Measurements from ENCODE around the gene DUSP1. TPM values are rescaled to one million over a fixed set of nuclear protein-coding genes. Genes with fewer than 3 reads are reported as not detected.
A peak's percentile ranks its signal among the peaks of the same experiment; 100 is the strongest.

DUSP1 gene
- total and polyA plus RNA-seq, 4 donors, result 138 to 1,153 (median 344) TPM

DNA sequence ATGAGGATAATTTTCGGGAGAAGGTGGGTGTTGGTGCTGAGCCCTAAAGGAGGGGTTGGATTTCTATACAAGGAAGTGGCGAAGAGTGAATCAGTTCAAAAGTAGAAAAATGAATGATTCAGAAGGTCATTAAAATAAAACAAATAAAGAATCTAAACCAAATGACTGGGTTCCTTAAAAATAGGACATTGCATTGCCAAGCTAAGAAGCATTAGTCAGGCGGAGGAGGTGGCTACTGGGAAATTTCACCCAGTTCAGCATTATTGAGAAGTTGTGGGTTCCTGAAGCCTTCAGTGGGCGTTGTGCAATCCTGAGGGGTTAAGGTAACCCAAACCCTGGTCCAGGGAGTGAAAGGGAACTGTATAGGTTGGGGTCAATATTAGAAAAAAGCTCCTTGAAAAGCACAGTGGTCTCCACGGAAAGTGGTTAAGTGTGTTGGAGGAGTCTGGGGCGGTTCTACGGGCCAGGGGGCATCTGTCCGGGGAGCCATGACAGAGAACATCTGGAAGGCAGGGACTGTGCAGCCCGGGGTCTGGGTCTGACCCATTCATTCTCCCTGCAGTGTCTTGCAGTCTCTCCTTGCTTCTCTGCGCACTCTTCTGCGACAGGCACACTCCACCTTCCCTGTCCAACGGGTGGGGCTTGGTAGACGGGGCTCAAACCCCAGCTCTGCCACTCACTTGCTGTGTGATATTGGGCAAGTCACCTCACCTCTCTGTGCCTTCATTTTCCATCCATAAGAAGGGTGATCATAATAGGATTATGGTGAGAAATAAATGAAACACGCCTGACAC, 27.6 kb upstream of the DUSP1 start:
- H3K27ac ChIP-seq (ENCODE audit: low read depth in 1 of 2, low read length in 1 of 2), result peak overlapping the region in 1 of 2 donors; percentile 84
- H3K27me3 ChIP-seq (ENCODE audit: control insufficient read depth in 3 of 3, insufficient read depth in 3 of 3, low read length in 2 of 3), result no peaks in the 10 kb centered on the region
- no peak overlapping the region for H3K9ac ChIP-seq (ENCODE audit: insufficient read depth in 1 of 2, low read length in 2 of 2)
- 66 to 70% methylated on average over 14 of the region's 14 CpGs for WGBS, 2 donors
- DNase-seq (no peak), ATAC-seq (ENCODE audit: insufficient read depth, low FRiP score) (peak; percentile 30)
- H3K36me3 ChIP-seq (ENCODE audit: control insufficient read depth in 4 of 4, insufficient read depth in 4 of 4, low read length in 4 of 4), result no peaks in the 10 kb centered on the region
- TF ChIP-seq, protein P1, sequence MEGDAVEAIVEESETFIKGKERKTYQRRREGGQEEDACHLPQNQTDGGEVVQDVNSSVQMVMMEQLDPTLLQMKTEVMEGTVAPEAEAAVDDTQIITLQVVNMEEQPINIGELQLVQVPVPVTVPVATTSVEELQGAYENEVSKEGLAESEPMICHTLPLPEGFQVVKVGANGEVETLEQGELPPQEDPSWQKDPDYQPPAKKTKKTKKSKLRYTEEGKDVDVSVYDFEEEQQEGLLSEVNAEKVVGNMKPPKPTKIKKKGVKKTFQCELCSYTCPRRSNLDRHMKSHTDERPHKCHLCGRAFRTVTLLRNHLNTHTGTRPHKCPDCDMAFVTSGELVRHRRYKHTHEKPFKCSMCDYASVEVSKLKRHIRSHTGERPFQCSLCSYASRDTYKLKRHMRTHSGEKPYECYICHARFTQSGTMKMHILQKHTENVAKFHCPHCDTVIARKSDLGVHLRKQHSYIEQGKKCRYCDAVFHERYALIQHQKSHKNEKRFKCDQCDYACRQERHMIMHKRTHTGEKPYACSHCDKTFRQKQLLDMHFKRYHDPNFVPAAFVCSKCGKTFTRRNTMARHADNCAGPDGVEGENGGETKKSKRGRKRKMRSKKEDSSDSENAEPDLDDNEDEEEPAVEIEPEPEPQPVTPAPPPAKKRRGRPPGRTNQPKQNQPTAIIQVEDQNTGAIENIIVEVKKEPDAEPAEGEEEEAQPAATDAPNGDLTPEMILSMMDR (IDR thresholded peaks at IDR 0.05; ENCODE audit: control extremely low read depth, extremely low read depth), result no peak
- H3K4me3 ChIP-seq, result no peak overlapping the region
- no peaks in the 10 kb centered on the region for H3K9me3 ChIP-seq (ENCODE audit: control insufficient read depth in 4 of 4, insufficient read depth in 3 of 4, low read length in 3 of 4)
- peaks cover 0 to 31% (median 17%) of the 10 kb centered on the region in 5 donors for H3K4me1 ChIP-seq (ENCODE audit: control insufficient read depth in 5 of 5, insufficient read depth in 5 of 5, low read length in 5 of 5)

DNA sequence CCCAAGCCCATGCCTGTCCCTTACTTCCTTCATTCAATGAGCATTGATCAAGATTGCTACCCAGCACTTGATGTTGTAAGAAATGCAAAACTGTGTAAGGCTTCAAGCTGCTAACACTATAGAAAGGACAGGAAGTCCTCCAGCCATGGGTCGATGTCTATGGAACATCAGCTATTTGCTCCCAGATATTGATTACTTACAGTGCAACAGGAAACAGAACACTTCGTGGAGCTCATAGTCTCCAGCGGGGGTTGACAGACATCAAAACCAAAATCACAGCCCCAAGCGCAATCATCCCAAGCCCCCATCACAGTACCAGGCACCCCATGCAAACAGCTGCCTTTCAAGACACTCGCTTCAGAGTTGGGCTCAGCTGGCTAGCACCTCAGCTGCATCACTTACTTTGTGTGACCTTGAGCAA, 26.8 kb upstream of the DUSP1 start:
- Histone ChIP-seq H3K4me1 (ENCODE audit: control insufficient read depth in 5 of 5, insufficient read depth in 5 of 5, low read length in 5 of 5) (peaks cover 0 to 33% (median 17%) of the 10 kb centered on the region in 5 donors), H3K27ac (ENCODE audit: low read depth in 1 of 2, low read length in 1 of 2) (peak overlapping the region in 1 of 2 donors; percentile 82), H3K4me3 (no peak overlapping the region), H3K27me3 (ENCODE audit: control insufficient read depth in 3 of 3, insufficient read depth in 3 of 3, low read length in 2 of 3) (no peaks in the 10 kb centered on the region), H3K36me3 (ENCODE audit: control insufficient read depth in 4 of 4, insufficient read depth in 4 of 4, low read length in 4 of 4) (no peaks in the 10 kb centered on the region), H3K9me3 (ENCODE audit: control insufficient read depth in 4 of 4, insufficient read depth in 3 of 4, low read length in 3 of 4) (no peaks in the 10 kb centered on the region), H3K9ac (ENCODE audit: insufficient read depth in 1 of 2, low read length in 2 of 2) (no peak overlapping the region)
- ATAC-seq (ENCODE audit: insufficient read depth, low FRiP score), result no peak
- TF ChIP-seq, protein P1 (IDR thresholded peaks at IDR 0.05; ENCODE audit: control extremely low read depth, extremely low read depth), result no peak
- 68 to 71% methylated on average over 5 of the region's 5 CpGs for WGBS, 2 donors
- DNase-seq, result no peak

DNA sequence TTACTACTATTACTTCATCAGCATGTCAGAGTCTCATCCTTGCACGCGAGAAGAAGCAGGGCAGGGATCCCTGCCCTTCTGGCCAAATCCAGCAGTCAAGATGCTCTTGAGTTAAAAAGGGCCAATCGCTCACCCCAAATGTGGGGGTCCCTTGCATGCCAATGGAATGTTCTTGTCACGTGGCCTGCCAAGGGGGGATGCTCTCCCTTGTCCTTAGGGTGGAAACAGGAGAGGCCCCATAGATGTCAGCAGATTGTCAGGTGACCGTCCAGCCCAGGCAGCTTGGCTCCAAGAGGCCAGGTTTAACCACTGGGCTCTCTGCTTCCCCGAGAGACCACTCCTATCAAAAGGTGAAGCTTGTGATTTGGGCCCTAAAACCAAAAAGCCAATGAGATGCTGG, 25.3 kb upstream of the DUSP1 start:
- Histone ChIP-seq H3K27me3 (ENCODE audit: control insufficient read depth in 3 of 3, insufficient read depth in 3 of 3, low read length in 2 of 3) (no peaks in the 10 kb centered on the region), H3K9ac (ENCODE audit: insufficient read depth in 1 of 2, low read length in 2 of 2) (no peak overlapping the region), H3K4me1 (ENCODE audit: control insufficient read depth in 5 of 5, insufficient read depth in 5 of 5, low read length in 5 of 5) (peaks cover 0 to 27% (median 17%) of the 10 kb centered on the region in 5 donors), H3K36me3 (ENCODE audit: control insufficient read depth in 4 of 4, insufficient read depth in 4 of 4, low read length in 4 of 4) (no peaks in the 10 kb centered on the region), H3K9me3 (ENCODE audit: control insufficient read depth in 4 of 4, insufficient read depth in 3 of 4, low read length in 3 of 4) (no peaks in the 10 kb centered on the region), H3K27ac (ENCODE audit: low read depth in 1 of 2, low read length in 1 of 2) (peak overlapping the region in 1 of 2 donors; percentile 12), H3K4me3 (no peak overlapping the region)
- TF ChIP-seq, protein P1 (IDR thresholded peaks at IDR 0.05; ENCODE audit: control extremely low read depth, extremely low read depth), result no peak
- DNase-seq (no peak), ATAC-seq (ENCODE audit: insufficient read depth, low FRiP score) (no peak)
- WGBS, 2 donors, result 92 to 97% methylated on average over 6 of the region's 6 CpGs
